ENCODE results near the gene LY6G6F.

- no peak for TF ChIP-seq SIN3A (IDR thresholded peaks at IDR 0.05; ENCODE audit: borderline replicate concordance, insufficient read depth, low read length)
- TF ChIP-seq, protein P1, sequence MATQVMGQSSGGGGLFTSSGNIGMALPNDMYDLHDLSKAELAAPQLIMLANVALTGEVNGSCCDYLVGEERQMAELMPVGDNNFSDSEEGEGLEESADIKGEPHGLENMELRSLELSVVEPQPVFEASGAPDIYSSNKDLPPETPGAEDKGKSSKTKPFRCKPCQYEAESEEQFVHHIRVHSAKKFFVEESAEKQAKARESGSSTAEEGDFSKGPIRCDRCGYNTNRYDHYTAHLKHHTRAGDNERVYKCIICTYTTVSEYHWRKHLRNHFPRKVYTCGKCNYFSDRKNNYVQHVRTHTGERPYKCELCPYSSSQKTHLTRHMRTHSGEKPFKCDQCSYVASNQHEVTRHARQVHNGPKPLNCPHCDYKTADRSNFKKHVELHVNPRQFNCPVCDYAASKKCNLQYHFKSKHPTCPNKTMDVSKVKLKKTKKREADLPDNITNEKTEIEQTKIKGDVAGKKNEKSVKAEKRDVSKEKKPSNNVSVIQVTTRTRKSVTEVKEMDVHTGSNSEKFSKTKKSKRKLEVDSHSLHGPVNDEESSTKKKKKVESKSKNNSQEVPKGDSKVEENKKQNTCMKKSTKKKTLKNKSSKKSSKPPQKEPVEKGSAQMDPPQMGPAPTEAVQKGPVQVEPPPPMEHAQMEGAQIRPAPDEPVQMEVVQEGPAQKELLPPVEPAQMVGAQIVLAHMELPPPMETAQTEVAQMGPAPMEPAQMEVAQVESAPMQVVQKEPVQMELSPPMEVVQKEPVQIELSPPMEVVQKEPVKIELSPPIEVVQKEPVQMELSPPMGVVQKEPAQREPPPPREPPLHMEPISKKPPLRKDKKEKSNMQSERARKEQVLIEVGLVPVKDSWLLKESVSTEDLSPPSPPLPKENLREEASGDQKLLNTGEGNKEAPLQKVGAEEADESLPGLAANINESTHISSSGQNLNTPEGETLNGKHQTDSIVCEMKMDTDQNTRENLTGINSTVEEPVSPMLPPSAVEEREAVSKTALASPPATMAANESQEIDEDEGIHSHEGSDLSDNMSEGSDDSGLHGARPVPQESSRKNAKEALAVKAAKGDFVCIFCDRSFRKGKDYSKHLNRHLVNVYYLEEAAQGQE (IDR thresholded peaks at IDR 0.05; ENCODE audit: insufficient read depth in 1 of 2, low read depth in 2 of 2, low read length in 2 of 2) = no peak
- TF ChIP-seq FOXP2 (optimal IDR thresholded peaks at IDR 0.05; ENCODE audit: borderline replicate concordance, extremely low read depth, extremely low read length, insufficient read depth) = no peak
- TF ChIP-seq TAF1 (IDR thresholded peaks at IDR 0.05; ENCODE audit: borderline replicate concordance, insufficient read depth, low read length) = no peak
Measured at GRCh38 chr6:31719001-31719400, 12.3 kb downstream of the LY6G6F start.
